GM12891 (cell line): ENCODE results near the gene CAPS2.

Experiments
- POLR2A ChIP-seq: IDR thresholded peaks from 2 replicates; pipeline ENCODE4 v1.6.1; 2011; ENCODE audit warnings: low read depth, low read length, control low read depth
- POLR2AphosphoS5 ChIP-seq: IDR thresholded peaks from 2 replicates; pipeline ENCODE4 v1.6.1; 2011; ENCODE audit warnings: low read depth, low read length, control low read depth
- TAF1 ChIP-seq: IDR thresholded peaks from 2 replicates; pipeline ENCODE4 v1.6.1; 2011; ENCODE audit warnings: low read depth, low read length, control low read depth

GRCh38 chr12:75364919-75365318, 34.8 kb upstream of the CAPS2 start:
- TF ChIP-seq TAF1 (no peak), POLR2AphosphoS5 (no peak), POLR2A (no peak)
